LHCN-M2 (cell line): ENCODE results near the gene HSPBAP1. TPM values are rescaled to one million over a fixed set of nuclear protein-coding genes. Genes with fewer than 3 reads are reported as not detected.
A peak's percentile ranks its signal among the peaks of the same experiment; 100 is the strongest.

Experiments used
- DNase-seq: peaks from one replicate; pipeline ENCODE4 v3.0.0-alpha.2; 2012; ENCODE audit warnings: low read depth
- polyA plus RNA-seq: library from polyadenylated mRNA; unstranded; fragments of >200 nt; gene quantifications from one replicate; pipeline ENCODE4 v1.2.1, GENCODE V29; 2012; ENCODE audit warnings: missing spikeins
- total RNA-seq: library from RNA; depleted of rRNA; stranded (reverse); fragments of >200 nt; gene quantifications from 2 replicates; pipeline ENCODE4 v1.2.3, GENCODE V29; 2014; rRNA removed

Gene HSPBAP1, protein sequence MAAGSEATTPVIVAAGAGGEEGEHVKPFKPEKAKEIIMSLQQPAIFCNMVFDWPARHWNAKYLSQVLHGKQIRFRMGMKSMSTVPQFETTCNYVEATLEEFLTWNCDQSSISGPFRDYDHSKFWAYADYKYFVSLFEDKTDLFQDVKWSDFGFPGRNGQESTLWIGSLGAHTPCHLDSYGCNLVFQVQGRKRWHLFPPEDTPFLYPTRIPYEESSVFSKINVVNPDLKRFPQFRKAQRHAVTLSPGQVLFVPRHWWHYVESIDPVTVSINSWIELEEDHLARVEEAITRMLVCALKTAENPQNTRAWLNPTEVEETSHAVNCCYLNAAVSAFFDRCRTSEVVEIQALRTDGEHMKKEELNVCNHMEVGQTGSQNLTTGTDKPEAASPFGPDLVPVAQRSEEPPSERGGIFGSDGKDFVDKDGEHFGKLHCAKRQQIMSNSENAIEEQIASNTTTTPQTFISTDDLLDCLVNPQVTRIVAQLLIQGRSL
- 6.1 and 7.1 TPM in 2 replicates for total RNA-seq
- polyA plus RNA-seq: 2.8 TPM

DNA sequence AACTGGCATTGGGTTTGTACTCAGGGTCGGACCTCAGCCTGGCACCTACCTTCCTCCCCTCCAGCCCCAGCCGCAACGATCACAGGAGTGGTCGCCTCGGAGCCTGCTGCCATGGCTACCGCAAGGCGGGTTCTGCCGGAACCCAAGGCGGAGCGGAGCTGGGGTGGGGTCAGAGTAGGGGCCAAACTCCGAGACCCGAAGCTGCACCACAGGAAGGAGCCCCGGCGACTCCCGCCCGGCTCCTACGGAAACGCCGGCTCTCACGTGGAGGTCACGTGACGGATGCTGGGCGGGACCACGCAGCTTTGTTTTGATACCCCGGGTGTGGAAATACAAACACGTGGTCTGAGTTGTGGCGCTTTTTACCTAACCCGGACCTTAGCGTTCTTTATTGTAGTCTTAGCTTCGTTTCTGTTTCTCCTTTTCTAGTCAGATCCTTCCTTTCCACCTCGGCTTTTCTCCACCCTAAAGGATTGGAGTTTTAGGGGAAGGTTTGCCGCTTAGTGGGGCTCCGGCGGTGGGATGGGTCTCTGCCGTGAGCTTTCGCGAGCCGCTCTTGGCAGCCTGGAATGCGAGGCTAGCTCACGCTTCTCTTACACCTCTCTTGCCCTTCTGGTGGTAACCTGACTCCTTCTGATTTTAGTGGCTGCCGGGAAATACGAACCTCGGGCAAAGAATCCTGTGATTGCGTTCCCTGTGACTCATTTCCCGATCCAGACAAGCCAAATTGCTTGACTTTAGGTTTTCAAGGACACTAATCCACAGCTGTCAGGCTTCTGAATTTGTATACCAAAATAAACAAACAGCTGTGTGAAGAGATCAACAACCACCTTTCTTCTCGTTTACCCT, at the start of gene HSPBAP1:
HSPBAP1 (minus strand) TSS at position 264 of the 849 bp plus-strand sequence; CDS start at position 113, 151 bp downstream.
- peak; percentile 89 for DNase-seq

DNA sequence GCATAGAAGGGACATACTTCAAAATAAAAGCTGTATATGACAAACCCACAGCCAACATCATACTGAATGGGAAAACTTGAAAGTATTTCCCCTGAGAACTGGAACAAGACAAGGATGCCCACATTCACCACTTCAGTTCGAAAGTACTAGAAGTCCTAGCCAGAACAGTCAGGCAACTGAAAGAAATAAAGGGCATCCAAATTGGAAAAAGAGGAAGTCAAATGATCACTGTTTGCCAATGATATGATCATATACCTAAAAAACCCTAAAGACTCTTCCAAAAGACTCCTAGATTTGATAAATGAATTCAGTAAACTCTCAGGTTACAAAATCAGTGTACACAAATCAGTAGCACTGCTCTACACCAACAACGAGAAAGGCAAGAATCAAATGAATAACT, 42.0 kb upstream of the HSPBAP1 start:
- DNase-seq: no peak

DNA sequence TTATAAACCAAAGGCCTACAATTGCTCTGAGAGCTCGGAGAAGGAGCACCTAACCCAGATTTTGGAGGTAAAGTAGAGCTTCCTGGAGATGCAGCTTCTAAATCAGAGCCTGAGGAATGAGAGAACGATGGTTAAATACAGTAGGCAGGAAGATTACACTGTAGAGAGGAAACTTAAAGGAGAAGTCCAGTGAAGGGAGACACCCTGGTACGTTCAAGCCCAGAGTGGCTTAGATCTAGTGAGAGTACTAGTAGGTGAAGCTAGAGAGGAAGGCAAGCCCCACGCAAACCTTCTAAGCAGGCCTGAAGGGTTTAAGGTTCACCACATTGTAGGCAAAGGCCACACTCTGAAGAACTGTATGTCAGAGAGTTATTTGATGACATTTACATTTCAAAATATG, 34.6 kb upstream of the HSPBAP1 start:
- no peak for DNase-seq

DNA sequence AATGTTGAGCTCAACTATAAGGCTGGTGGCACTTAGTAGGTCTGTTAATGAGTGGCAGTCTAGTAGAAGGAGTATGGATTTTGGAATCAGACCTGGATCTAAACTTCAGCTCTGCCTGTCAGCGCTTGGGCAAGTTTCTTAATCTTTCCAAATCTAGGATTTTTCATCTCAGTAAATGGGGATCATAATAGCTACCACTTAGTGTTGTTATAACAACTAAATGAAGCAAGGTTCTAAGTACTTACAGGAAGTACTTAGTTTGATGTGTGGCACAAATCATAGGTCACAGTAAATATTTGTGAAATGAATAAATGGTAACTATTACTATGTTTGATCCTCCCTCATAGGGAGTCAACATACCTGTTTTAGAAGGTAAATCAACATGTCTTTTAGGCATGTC, 32.6 kb upstream of the HSPBAP1 start:
- no peak for DNase-seq

DNA sequence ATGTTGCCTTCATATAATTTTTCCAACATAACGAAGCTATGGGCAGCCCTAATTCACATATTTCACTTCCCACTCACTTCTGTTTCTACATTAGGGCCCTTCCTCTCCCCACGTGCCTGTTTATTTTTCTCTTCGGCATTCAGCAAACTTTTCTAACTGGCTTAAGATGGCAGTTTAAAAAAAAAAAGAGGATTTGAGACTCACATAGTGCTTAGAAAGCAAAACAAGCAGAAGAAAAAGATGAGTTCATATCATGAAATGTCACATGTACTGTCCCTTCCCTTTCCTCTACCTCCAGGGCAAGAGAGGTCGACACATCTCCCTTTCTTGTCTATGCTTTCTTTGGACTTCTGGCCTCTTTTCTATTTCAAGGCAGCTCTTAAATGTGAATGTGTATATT, 31.8 kb upstream of the HSPBAP1 start:
- no peak for DNase-seq

DNA sequence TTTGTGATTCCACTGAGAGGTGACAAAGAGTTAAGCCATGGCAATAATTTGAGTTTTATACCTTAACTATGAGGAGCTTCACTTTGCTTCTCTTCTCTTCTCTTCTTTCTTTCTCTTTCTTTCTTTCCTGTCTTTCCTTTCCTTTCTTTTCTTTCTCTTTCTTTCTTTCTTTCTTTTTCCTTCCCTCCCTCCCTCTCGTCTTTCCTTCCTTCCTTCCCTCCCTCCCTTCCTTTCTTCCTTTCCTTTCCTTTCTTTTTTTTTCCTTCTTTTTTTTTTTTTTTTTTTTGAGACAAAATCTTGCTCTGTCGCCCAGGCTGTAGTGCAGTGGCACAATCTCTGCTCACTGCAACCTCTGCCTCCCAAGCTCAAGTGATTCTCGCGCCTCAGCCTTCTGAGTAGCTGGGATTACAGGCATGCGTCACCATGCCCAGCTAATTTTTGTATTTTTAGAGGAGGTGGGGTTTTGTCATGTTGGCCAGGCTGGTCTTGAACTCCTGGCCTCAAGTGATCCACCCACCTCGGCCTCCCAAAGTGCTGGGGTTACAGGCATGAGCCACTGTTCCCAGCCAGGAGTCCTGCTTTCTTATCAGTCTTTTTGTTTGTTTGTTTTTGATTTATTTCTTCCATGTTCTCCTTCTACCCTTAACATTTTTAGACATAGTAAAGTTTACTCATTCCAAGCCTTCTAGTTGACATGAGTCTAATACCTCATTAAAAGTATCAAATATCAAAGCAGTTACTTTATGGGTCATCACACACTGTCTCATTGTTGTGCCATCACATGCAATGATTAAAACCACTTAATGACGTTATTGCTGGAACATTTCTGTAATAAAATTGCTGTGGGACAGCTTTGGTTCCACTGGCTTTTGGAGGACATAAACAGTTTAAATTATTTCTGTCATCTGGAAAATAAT, 31.1 kb upstream of the HSPBAP1 start:
- DNase-seq: peak; percentile 64

DNA sequence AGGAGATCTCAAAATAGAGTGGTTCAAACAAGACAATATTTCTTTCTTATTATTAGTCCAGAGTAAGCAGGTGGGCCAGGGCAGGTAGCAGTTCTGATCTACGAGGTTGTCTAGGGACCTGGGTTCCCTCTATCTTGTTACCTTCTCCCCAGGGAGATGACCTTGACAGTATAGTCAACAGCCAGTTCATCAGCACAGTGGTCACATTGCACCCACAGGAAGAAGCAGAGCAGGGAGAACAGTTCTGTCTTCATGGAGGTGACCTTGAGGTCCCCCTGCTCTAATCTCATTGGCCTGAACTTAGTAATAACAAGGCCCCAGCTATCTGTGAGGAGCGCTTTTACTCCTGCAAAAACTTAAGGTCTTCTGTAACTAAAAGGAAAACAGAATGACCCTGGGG, 23.0 kb upstream of the HSPBAP1 start:
- DNase-seq: no peak

DNA sequence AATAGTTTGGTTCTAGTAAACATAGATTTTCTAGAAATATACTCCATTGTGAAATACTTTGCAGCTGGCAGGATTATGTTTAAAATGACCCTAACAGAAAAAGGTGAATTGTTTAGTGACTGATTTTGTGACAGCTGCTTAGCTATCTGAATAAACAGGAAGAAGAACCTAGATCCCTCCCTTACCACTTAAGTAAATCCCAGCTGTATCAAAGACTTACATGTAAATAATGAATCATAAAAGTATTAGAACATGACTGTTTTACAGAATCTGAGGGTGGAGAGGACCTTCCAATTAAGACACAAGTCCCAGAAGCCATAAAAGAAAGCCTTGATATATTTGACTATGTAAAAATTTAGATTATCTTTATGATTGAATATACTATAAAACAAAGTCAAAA, 17.1 kb upstream of the HSPBAP1 start:
- DNase-seq: peak; percentile 85

DNA sequence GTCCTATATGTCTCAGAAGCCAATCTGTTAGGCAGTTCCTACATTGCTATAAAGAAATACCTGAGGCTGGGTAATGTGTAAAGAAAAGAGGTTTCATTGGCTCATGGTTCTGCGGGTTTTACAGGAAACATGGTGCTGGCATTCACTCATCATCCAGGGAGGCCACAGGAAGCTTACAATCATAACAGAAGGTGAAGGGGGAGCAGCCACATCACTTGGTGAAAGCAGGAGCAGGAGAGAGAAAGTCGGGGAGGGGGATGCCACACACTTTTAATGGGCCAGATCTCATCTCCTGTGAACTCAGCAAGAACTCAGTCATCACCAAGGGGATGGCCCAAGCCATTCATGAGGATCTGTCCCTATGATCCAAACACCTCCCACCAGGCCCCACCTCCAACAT, 10.3 kb upstream of the HSPBAP1 start:
- DNase-seq: no peak

DNA sequence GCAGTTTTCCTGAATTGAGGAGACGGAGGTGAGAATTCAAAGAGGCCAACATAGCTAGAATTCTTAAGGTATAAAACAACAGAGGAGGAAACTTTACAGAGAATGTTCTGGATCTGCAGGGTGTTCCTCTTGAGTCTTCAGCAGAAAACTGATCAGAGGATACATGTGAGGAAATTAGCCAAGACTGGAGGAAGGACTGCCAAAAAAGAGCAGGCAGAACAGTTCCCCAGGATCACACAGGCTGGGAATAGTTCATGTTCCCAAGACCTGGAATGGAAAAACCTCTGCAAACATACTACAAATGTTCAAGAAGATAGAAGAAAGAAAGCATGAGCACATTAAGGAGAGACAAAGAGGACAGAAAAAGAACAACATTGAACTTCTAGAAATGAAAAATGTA, 8.7 kb upstream of the HSPBAP1 start:
- no peak for DNase-seq

DNA sequence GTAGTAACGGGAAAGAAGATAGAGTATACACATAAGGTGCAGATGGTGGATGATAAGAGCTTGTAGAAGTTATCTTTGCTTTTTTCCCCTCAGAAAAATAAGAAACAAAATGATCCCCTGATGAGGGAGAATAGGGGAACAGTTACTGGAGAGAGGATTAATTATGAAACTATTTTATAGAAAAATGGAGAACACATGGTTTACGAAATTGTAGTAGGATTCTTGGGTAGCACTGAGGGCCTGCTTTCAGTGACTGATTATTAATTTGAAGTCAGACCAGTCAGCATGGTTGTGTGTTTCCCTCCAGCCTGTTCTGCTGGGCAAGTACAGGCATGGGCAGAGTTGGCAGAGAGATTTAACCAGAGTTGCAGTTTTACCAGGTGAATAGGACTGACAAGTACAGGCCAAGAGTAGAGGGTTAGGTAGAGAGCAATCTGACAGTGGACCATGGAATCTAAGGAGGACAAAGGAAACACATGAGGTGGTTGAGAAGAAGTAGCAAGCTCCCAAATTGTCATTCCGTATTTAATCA, 7.1 kb upstream of the HSPBAP1 start:
- DNase-seq: no peak

DNA sequence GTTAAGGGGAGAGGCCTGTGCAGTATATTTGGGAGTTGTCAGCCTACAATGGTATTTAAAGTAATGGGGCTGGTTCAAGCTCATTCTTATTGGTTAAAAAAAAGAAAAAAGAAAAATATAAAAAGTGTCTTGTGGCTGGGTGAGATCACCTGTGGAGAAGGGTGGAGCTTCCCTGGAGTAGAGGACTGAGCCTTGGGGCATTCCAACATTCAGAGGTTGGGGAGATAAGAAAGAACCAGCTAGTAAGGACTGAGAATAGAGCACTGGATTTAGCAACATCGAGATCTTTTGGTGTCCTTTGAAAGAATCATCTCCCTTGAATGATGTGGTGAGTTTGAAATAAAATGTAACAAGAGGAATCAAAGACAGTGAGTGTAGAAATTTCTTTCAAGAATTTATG, 6.4 kb upstream of the HSPBAP1 start:
- DNase-seq: no peak

DNA sequence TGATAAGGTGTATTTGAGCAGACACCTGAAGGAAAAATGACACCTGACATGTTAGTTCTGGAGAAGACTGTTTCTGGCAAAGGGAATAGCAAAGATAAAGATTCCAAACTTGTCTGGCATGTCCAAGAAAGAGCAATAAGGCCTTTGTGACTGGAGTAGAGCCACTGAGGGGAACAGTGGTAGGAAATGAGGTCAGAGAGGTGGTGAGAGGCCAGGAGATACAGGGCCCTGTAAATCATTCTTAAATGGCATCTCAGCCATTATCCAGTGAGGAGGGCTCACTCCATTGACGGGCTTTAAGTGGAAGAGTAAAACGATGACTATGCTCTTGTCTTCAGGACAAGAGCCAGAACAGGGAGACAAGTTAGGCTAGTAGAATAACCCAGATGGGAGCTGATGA, 5.7 kb upstream of the HSPBAP1 start:
- no peak for DNase-seq

DNA sequence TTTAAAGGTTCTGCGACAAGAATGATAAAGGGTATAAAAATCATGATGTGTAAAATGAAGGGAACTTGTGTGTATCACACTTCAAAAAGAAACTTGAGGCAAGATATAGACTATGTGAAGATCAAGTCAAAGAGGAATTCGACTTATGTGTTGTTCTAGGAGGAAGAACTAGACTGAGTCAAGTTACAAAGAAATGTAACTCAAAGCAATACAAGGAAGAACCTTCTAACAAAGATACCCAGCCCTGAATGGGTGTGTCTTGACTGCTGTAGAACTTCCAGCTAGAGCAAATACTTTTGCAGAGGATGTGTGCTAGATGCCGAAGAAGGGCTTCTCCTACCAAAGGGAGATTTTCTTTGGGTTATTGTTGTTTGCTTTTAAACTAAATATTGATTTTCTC, 3.7 kb upstream of the HSPBAP1 start:
- DNase-seq: no peak

DNA sequence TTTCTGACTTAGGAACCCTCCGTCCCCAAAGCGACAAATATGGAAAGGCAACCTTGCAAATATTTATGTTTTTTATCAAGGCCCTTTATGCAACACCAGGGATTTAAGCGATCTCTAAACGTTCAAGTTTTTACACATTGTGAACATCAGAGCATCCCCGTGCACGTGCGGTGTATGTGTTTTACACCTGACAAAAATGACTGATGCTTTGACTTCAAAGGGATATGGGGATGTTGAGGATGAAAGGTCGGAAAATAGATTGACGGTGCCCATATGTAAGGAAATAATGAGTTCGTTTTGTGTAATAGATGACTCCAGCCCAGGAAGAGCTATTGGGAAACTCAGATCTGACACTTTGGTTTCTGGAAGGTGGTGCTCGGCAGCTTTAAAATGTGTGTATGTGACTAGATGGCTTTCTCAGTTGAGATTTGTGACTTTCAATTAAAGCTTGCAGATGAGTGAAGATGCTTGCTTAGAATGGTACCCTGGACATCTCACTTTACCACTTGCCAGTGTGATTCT, 2.1 kb upstream of the HSPBAP1 start:
- no peak for DNase-seq

DNA sequence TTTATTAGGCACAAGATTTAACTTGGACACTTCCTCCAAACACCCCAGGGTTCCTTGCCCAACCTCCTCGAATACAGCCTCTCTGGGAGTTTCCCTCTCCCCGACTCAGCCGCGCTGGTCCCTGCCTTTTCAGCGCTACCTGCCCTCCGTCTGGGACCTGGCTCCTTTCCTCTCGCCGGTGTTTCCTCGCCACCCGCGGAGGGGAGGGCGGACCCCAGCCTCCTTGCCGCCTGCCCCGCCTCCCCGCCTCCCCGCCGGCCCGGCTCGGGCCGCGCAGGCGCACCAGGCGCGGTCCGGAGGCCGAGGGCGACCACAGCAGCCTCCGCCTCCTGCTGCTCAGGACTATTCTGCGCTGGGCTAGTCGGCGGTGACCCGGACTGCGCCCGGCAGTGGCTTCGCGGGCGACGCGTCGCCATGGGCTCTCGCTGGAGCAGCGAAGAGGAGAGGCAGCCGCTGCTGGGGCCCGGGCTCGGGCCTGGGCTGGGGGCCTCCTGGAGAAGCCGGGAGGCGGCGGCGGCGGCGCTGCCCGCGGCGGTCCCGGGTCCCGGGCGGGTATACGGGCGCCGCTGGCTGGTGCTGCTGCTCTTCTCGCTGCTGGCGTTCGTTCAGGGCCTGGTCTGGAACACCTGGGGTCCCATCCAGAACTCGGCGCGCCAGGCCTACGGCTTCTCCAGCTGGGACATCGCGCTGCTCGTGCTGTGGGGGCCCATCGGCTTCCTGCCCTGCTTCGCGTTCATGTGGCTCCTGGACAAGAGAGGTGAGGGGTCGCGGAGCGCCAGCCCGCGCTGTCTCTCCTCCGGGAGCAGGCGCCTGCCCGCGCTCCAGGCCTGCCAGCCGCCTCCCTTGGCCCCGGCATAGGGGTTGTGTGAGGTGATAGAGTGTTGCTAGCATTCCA, 1.4 kb upstream of the HSPBAP1 start, which contains the start of gene SLC49A4:
SLC49A4 (plus strand) TSS at position 291 of the 895 bp plus-strand sequence; CDS start at position 415, 124 bp downstream.
- DNase-seq: peak; percentile 66

DNA sequence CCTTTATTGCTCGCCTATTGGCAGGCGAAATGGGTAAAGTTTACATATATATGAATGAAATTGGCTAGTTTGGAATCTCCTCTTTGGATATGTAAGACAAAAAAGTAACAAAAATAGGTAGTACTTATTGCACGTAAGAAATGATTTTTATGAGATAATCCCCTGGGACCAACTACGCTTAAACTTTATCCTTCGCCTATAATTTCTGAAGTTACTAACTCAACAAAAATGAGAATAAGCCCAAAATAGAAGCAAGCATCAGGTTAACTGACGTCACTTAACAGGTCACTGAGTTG, 800 bp upstream of the HSPBAP1 start:
- DNase-seq: peak; percentile 55

DNA sequence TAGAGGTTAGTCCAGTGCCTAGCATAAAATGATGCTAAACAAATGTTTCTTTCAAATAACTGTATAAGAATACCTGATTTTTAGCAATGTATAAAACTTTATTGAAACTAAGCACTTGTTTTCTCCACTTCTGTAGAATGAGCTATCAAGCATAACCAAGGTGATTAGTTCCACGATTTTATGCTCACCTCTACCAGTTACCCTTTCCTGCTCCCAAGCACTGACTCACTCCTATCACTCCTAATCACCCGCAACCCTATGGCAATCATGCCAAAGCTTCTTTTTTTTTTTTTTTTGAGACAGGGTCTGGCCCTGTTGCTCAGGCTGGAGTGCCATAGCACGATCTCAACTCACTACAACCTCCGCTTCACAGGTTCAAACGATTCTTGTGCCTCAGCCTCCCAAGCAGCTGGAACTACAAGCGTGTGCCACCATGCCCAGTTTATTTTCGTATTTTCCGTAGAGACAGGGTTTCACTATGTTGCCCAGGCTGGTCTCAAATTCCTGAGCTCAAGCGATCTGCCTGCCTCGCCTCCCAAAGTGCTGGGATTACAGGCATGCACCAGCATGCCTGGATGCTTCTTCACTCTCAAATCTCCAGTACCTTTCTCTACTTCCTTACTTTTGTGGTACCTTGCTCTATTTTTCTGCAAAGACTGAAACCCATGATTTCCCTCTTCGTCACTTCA, 3.9 kb downstream of the HSPBAP1 start:
- DNase-seq: no peak

DNA sequence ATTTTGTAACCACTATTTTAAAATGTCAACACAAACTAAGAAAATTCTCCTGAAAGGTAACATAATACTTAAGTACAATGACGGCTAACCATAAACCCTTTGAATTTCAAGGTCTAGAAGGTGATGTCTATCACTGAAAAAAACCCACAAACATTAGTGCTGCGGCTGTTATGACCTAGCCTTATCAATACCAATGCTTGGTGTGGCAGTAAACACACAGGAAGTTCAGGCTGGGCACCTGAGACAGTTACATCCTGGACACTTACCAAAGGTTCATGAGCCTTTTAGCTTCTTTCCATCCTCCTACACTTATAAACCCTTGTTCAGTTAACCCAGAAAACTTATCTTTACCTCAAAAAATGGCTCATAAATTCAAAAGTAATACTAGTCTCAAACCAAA, 5.8 kb downstream of the HSPBAP1 start:
- DNase-seq: no peak
